ENCODE results near the gene MARK3.
A peak's percentile ranks its signal among the peaks of the same experiment; 100 is the strongest.

MARK3 gene

DNA sequence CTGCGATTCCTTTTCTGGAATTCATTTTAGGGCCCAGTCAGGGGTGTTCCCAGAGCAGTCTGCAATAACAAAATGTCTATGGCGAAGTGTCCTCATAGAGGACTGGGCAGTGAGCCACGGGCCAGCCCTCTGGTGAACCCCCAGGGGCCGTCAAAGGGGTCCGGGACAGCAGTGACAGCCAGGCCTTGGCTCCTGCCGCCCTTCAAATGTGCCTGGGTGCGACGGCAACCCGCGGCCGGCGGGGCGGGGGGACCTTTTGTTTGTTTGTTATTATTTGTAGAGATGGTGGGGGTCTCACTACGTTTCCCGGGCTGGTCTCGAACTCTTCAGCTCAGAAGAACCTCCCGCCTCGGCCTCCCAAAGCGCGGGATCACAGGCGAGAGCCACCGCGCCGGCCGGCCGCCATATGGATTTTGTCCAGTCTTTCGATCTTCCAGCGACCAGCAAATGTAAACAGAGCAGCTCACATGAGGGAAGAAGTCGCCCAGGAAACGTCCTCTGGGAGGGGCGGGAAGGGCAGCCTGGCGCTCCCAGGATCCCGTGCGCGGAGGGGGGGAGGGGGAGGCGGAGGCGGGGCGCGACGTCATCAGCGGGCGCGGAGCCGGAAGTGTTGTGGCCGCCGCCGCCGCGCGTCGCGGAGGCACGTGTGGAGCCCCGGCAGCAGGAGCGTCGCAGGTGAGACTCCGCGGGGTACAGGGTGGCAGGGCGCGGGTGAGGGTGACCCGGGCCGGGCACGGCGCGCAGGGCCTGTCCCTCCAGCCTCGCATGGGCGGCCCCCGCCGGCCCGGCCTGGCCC lies 143.6 kb downstream of the MARK3 start, which contains the start of gene TRMT61A:
Gene TRMT61A (plus strand): TSS at position 610 of the 796 bp plus-strand sequence. CDS start 783 bp downstream, outside the sequence.
- DNase-seq, result peak; percentile 60

DNA sequence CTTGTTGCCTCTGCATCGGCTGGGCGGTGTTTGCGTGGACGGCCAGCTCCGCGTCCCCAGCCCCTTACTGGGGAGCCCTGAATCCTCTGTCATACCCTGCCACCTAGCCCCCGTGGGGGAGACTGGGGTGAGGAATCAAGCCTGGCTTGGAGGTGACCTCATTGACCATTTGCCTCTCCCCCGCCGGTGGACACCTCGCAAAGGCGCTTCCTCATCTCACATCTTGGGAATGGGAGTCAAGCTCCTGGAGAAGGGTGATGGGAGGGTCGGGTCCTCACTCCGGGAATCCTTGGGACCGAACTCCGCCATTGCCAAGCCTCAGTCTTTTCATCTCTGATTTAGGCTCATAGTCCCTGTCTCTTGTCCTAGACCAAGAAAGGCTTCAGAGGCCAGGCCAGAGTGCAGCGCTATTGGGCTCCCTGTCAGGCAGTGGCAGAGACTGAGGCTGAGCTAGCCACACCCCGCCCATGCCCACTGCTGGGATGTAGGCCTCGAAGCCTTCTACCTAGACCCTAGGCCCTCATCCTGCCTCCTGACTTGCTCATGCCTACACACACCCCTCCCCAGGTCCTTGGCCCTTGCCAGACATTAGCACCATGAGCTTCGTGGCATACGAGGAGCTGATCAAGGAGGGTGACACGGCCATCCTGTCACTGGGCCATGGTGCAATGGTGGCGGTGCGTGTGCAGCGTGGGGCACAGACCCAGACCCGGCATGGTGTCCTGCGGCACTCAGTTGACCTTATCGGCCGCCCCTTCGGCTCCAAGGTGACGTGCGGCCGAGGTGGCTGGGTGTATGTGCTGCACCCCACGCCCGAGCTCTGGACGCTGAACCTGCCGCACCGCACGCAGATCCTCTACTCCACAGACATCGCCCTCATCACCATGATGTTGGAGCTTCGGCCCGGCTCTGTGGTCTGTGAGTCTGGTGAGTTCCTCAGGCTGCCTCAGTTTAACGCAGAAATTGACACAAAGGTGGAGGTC lies 144.5 kb downstream of the MARK3 start:
- DNase-seq, result no peak

DNA sequence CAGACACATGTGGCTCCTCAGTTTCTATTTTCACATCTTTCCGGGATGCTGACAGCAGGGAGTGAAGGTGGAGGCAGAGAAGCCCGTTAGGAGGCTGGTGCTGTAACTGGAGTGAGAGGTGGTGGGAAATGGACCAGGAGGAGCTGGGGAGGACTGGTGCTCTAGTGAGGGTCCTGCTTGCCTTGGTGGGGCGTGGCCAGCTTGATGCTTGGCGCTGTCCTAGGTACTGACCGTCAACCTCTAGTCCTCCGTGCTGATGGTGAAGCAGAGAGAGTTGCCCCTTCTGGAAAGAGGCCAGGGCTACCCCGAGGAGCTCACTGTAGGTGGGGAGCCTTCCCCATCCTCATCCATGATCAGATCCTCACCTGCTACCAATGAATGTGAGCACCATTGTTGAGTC lies 145.2 kb downstream of the MARK3 start:
- DNase-seq, result peak; percentile 18

DNA sequence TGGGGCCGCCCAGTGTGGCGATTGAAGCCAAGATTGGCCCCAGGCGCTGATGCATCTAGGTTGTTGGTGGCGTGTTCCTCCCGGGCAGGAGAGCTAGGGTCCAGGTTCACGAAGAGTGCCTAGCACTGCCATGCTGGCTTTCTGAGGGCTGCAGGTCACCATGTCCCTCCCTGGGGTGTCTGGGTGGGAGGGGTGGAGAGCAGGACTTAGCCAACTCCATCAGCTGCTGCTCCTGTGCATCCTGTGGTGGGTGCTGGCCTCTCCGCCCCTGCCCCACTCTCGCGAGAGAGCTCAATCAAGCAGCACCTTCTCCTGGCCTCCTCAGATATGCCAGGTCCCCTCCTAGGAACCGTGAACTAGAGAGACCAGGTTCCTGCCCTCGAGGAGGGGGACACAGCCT lies 145.6 kb downstream of the MARK3 start:
- DNase-seq, result no peak

DNA sequence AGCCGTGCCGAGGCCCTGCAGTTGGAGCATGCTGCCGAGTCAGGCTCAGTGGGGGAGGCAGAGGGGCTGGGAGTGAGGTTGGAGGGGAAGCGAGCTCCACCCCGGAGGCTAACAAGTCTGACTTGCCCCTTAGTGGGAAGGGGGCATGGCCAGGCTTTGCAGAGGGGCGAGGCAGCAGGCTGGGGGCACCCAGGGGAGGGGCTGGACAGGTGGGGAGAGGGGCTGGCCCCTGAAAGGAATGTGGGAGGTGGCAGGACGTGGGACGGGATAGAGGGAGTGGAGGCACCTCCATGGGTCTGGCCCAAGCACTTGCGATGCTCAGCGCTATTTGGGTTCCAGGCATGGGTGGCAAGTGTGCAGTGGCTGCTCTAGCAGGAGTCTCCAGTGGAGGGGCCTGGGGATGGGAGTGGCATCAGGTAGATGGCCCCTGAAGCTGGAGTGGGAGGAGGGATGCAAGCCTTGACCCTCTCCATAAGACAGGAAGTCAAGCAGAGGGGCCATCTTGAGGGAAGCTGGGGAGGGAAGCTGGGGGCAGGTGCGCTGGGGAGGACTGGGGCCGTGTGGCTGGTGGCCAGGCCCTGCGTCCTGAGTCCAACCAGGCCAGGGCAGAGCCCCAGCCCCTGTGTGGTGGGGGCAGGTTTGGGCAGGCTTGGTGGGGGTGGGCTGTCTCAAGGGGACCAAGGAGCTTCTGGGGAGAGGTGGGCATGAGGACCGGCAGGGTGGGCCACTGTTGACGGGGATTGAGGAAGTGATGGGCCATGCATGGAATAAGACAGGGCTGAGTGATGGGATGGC lies 146.4 kb downstream of the MARK3 start:
- DNase-seq, result no peak

DNA sequence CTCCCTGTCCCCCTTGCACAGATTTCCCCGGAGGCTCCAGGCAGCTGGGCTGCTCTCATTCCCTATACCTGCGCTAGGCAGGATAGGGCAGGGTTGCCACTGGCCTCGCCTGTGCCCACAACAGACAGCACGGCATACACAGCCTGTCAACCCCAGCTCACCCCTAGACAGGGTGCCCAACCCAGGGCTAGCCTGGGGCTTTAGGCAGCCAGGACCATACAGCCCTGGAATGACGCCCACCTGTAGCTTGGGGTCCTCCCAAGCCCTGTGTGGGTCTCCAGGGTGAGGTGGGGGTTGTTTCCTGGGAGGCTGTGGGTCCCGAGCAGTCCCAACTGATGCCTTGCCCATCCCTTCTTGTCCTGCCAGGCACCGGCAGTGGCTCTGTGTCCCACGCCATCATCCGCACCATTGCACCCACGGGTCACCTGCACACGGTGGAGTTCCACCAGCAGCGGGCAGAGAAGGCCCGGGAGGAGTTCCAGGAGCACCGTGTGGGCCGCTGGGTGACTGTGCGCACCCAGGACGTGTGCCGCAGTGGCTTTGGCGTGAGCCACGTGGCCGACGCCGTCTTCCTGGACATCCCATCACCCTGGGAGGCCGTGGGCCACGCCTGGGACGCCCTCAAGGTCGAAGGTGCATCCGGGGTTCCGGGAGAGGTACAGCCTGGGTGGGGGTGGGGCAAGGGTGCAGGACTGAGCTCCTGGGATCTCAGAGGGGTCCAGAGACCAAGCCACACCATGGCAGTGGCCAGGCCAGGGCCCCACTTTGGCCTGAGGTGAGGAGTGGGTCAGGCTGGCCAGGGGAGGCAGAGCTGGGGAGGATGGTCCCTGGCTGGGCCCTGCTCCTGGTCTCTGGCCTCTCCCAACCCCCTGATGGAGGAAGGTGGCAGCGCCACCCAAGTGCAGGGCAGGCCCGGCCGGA lies 147.3 kb downstream of the MARK3 start:
- no peak for DNase-seq

DNA sequence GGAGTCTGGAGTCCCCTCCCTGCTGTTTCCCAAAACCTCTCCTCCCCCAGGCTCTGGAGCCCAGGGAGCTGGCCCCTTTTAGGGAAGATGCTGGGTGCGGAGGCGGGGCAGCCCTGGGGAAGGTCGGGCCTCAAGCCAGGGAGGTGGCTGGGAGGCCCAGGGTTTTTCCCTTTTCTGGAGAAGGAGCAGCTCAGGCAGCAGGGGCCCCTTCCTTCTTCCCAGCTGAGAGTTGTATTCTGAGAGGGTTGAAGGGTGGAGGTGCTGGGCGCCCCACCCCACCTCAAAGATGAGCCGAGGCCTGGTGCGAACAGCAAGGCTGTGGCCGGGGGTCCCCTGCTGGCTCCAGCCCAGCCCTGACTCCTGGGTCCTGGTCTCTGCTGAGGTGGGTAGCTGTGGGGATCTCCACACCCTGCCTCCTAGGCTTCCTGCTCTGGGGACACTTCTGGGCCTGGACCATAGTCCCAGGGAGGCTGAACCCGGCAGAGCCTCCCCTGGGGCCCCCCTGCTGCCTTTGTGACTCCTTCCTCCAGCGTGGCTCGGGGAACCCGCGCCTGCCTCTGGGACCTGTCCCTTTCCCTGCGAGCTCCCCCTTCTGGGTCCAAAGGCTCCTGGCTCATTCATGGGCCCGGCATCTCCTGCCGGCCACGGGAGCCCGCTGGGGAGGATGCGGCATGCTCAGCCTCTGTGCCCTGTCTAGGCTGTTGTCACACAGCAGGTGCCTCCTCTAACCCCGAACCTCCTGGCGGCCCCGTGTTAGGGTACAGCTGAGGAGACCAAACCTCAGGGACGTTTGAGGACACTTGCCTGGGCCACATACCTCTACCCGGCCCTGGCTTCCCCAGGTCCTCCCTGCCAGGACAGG lies 148.2 kb downstream of the MARK3 start:
- no peak for DNase-seq

DNA sequence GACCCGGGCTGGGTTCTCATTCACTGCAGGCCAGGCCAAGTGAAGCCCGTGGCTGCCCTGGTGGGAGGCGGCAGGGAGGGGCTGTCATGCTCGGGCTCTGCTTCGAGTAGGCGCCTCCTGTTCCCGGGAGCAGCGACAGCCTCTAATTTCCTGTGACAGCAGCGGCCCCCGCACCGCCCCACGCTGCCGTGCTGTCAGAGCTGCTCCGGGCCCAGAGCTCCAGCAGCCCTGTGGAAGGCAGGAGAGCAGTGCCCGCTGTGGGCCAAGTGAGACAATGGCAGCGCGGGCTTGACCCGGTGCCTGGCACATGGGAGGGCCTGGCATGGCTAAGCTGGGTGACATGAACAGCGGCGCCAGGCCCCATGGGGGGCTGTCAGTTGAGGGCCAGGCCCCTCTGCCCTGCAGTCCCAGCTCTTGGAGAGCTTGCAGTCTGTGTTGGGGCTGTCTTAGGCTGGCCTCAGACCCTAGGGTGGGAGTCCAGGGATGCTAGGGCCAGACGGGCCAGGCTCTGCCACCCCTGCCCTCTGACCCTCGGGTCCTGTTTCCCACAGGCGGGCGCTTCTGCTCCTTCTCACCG lies 148.9 kb downstream of the MARK3 start:
- no peak for DNase-seq

DNA sequence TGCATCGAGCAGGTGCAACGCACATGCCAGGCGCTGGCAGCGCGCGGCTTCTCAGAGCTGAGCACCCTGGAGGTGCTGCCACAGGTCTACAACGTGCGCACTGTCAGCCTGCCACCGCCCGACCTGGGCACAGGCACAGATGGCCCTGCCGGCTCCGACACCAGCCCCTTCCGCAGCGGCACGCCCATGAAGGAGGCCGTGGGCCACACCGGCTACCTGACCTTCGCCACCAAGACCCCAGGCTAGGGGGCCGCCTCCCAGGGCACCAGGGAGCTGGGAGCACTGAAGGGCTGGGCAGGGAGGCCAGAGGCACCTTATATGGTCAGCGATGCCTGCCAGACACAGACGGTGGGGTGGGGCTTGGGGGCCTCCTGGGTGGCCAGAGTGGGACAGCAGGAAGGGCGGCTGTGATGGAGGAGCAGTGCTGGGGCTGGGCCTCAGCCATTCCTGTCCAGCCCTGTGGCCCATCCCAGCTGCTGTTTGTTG lies 149.4 kb downstream of the MARK3 start:
- no peak for DNase-seq

DNA sequence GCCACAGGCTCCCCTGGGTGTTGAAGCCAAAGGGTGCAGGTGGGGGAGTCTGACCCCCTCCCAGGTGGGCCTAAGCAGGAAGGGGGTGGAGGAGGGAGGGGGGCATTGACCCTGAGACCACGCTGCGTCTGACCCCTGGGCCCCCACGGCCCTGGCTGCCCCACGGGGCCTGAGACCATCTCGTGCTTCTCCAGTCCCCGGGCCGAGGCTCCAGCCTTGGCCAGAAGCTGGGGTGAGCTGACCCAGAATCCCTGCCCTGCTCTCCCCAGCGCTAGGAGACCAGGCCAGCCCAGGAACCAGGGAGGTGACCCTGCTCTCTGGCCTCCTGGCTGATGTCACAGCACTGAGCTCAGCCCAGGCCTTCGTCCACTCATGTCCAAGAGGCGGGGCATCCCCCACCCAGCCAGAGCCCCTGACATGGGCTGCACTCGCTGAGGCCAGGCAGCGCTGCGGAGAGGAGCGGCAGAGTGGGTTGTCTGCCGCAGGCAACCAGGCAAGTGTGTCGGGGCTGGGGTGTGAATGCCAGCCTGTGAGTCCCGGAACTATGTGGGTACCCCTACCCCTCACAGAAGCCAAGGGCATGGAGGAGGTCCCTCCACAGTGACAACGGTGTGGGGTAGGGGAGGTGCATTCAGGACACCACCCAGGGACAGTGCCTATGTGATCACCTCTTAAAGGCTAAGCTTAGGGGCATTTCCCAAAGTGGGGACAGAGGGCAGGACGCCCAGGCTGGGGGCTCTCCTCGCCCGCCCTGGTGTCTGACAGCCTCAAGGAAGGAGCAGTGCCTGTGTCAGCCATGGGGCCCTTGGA lies 150.1 kb downstream of the MARK3 start:
- DNase-seq, result no peak

DNA sequence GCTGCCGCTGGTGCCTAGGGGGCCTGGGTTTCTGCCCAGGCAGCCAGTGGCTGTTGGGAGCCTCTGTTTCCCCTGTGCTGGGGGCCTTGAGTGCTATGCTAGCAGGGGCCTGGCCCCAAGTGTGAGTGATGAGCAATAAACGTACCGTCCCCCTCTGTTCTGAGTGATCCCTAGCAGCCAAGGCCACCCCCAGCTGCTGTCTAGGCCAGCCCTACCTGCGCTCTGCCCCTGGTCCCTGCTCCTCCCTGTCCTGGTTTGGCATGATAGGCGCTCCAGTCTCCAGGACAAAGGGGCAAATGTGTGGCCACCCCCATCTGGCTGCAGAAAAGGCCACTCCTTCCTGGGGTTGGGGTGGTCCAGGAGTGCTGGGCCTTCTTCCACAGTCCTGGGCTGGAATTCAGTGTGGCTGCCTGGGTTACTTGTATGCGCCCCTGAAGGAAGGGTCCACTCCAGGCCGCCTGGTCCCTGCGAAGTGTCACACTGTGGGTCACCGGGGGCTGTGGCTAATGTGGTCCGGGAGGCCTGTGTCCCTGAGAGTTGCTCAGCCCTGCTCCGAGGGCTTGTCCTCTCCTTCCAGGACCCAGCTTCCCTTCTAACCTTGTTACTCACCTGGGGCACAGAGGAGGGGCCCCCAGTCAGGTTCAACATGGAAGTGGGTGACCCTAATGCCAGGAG lies 150.8 kb downstream of the MARK3 start:
- no peak for DNase-seq

DNA sequence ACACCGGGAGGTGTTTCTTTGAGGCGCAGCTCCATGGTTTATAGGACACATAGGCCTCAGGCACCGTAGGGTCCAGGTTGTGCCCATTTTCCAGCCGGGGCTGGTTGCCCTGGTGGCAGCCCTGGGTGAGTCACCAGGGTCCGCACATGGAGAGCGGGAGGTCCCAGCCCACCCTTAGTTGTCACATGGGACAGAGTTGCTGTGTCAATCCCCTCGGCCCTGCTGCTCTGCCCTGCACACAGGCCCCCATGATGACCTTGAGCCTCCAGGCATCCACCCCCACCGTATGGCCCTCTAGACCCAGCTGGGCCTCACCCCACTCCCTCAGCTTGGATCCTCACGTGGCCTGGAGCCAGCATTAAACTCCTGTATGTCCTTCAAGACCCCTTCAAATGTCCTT lies 151.5 kb downstream of the MARK3 start:
- no peak for DNase-seq

DNA sequence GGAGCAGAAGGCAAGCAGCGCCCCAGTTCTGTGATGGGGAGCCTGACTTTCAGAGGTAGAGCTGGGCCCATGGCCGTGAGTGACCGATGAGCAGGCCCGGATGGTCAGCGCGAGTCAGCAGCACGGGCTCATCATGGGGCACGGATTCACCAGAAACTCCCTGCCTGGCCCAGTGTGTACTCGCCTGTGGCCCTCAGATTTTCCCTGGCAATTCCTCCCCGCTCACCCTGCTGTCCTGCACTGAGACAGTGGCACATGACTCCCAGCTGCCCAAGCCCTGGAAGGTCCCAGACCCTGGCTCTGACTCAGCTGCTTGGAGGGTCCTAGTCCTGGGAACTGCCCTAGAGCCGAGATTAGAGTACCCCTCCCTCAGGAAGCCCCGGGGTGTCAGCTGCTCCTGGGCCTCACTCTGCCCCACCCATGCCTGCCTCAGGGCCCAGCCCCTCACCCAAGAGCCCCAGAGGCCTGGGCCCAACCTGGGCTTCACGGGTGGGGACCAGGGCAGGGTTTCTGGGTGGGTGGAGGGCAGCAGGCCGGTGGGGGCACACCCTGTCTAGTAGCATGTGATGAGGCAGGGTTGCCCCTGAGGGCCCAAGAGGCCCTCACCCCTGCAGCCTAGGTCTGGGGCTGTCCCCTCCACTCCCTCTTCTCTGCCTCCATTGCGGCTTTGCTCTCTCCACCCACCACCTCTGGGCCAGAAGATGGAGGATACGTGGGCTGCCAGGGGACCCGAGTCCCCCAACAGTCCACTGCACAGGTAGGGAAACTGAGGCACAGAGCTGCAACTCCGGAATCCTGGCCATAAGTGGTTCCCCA lies 152.2 kb downstream of the MARK3 start:
- DNase-seq, result no peak

DNA sequence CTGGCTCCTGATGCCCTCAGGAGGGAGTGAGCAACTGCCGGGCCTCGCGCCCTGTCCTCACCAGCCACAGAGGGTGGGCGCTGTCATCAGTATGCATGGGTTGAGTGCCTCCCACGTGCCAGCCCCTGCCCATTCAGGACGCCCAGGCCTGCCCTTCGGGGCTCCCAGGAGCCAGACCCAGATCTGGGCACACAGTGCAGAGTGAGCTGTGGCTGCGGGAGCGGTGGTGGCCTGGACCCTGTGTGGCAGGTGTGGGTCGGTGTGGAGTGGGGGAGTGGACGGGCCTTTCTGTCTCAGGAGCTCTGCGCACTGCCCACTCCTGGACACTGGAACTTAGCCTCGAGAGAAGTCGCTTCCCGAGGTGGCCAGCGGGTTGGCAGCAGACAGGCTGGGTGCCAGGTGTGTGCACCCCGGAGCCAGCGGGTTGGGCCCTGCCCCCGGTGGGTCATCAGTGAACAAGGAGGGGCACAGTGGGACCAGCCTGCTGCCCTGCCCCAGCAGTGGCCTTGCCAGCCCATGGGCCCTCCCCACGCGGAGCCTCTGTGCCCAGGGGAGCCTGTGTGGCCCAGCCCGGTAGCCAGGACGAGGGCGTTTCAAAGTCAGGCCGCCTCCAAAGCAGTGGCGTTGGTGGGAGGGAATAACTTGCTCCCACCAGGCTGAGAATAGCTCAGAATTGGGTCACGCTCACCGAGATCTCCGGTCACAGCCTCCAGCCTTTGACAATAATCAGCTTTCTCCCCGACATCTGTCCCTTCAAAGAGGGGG lies 153.3 kb downstream of the MARK3 start:
- no peak for DNase-seq

DNA sequence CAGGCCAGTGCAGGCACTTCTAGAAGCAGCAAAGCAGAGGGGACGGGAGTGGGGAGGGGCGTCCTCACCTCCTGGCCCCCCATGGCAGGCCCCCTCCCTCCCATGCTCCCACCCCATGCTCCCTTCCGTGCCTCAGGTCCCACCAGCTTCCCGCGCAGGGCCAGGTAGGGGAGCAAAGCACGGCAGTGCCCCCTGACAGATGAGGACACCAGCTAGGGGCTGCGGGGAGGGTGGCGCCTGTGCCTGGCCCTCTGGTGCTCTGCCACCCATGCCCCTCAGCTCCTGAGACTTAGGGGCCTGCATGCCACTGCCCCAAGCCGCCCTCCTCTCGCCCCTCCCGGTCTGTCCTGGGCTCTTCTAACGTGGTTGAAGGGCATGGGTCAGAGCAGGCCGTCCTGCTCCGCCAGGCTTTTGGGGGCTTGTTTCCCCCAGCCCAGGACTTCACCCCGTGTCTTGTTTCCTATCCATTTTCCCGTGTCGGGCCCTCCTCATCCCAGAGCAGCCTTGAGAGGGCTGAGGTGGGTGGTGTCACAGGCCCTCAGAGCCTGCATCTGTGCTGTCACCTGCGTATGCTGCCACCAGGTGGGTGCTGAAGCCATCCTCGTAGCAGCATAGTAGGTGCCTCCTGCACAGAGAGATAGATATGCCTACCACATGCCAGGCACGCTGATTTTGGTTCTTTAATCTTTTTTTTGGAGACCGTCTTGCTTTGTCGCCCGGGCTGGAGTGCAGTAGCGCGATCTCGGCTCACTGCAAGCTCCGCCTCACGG lies 154.0 kb downstream of the MARK3 start:
- no peak for DNase-seq
